ENCODE results near the gene CYB5R4.

DNA sequence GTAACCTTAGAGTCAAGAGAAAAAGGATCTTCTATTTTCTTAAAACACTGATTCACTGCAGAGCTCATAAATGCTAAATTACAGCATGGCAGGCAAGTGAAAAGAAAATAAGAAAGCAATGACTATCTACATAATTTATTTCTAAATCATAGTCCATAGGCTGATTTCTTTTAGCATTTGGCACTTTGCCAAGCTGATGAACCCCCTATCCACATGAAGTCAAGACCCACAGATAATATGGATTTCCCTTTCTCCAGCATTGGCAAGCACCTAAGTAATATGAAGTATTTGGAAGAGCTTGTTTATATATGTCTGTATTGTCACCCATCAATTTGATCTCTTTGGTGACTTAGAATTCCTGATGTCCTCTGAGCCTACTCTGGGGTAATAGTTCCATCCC is 126.2 kb downstream of the CYB5R4 start:
- TF ChIP-seq CREB1 (IDR thresholded peaks at IDR 0.05) (no peak), CTCF (IDR thresholded peaks at IDR 0.05; ENCODE audit: control extremely low read depth in 1 of 3, insufficient read depth in 1 of 3, low read depth in 1 of 3, low read length in 3 of 3) (no peak)
